Mesenchymal stem cell (in vitro differentiated cells and primary cell): ENCODE data around the gene FUOM.
"Not testable (repeated sequence)": the region's sequence is repeated elsewhere in the genome, so short reads cannot be mapped to it uniquely, and the experiment has no call there.

ENCODE experiments used
- DNase-seq: peaks from one replicate; pipeline ENCODE4 v3.0.0-alpha.2; 2013
- H2AFZ ChIP-seq: one replicate; pipeline ENCODE4 v1.6.1; 2013; ENCODE audit warnings: low read depth, mild to moderate bottlenecking, control low read depth, inconsistent platforms, low read length, moderate library complexity
- H2AK5ac ChIP-seq: 2 replicates; pipeline ENCODE4 v1.6.1; 2013; ENCODE audit warnings: low read length, moderate library complexity, mild to moderate bottlenecking, inconsistent platforms; ENCODE audit not compliant: severe bottlenecking
- H2BK120ac ChIP-seq: one replicate; pipeline ENCODE4 v1.6.1; 2013; ENCODE audit warnings: low read depth, mild to moderate bottlenecking, inconsistent platforms, low read length, moderate library complexity
- H2BK12ac ChIP-seq, 2 experiments: one replicate each; pipeline ENCODE4 v1.6.1; 2013; ENCODE audit warnings: inconsistent platforms in 2 of 2, low read length in 2 of 2, mild to moderate bottlenecking in 2 of 2, moderate library complexity in 2 of 2, control low read depth in 1 of 2
- H2BK15ac ChIP-seq: one replicate; pipeline ENCODE4 v1.6.1; 2013; ENCODE audit warnings: mild to moderate bottlenecking, low read depth, inconsistent platforms; ENCODE audit not compliant: poor library complexity, severe bottlenecking
- H2BK5ac ChIP-seq: 2 replicates; pipeline ENCODE4 v1.6.1; 2013; ENCODE audit warnings: low read depth, mild to moderate bottlenecking, low read length, control low read depth, inconsistent platforms; ENCODE audit not compliant: poor library complexity, severe bottlenecking
- H3K14ac ChIP-seq, 2 experiments: one replicate each; pipeline ENCODE4 v1.6.1; 2013; ENCODE audit warnings: inconsistent platforms in 2 of 2, low read length in 2 of 2, control low read depth in 1 of 2, mild to moderate bottlenecking in 1 of 2, moderate library complexity in 1 of 2
- H3K18ac ChIP-seq, 2 experiments: one replicate each; pipeline ENCODE4 v1.6.1; 2013; ENCODE audit warnings: inconsistent platforms in 2 of 2, low read length in 2 of 2, control low read depth in 1 of 2, low read depth in 1 of 2, mild to moderate bottlenecking in 1 of 2
- H3K23ac ChIP-seq, 2 experiments: one replicate each; pipeline ENCODE4 v1.6.1; 2013; ENCODE audit warnings: inconsistent platforms in 2 of 2, low read length in 2 of 2, mild to moderate bottlenecking in 2 of 2, moderate library complexity in 2 of 2, control low read depth in 1 of 2
- H3K27ac ChIP-seq: 2 replicates; pipeline ENCODE4 v1.5.1; 2013; ENCODE audit warnings: mild to moderate bottlenecking, moderate library complexity, low read length, control low read depth, inconsistent platforms; ENCODE audit not compliant: poor library complexity, severe bottlenecking
- H3K27me3 ChIP-seq, 2 experiments: 2 replicates each; pipeline versions ENCODE4 v1.6.1 to v1.7.0; 2013; ENCODE audit warnings: low read length in 2 of 2, mild to moderate bottlenecking in 2 of 2, moderate library complexity in 2 of 2, control low read depth in 1 of 2, inconsistent platforms in 1 of 2; ENCODE audit not compliant: control insufficient read depth in 1 of 2, insufficient read depth in 1 of 2
- H3K36me3 ChIP-seq, 2 experiments: 2 replicates each; pipeline versions ENCODE4 v1.6.1 to v1.7.0; 2013; ENCODE audit warnings: low read length in 2 of 2, control low read depth in 1 of 2, inconsistent platforms in 1 of 2, low read depth in 1 of 2, mild to moderate bottlenecking in 1 of 2; ENCODE audit not compliant: insufficient read depth in 2 of 2, control insufficient read depth in 1 of 2
- H3K4ac ChIP-seq, 2 experiments: one replicate each; pipeline ENCODE4 v1.6.1; 2013; ENCODE audit warnings: inconsistent platforms in 2 of 2, low read length in 2 of 2, mild to moderate bottlenecking in 2 of 2, moderate library complexity in 2 of 2, control low read depth in 1 of 2, low read depth in 1 of 2
- H3K4me1 ChIP-seq: 2 replicates; pipeline ENCODE4 v1.6.1; 2013; ENCODE audit warnings: low read depth, low read length, control low read depth; ENCODE audit not compliant: control insufficient read depth, insufficient read depth
- H3K4me2 ChIP-seq: 2 replicates; pipeline ENCODE4 v1.6.1; 2013; ENCODE audit warnings: low read length, mild to moderate bottlenecking, inconsistent platforms; ENCODE audit not compliant: poor library complexity, severe bottlenecking
- H3K4me3 ChIP-seq, 2 experiments: 2 replicates each; pipeline versions ENCODE4 v1.5.1 to v1.7.0; 2013; ENCODE audit warnings: low read length in 2 of 2, mild to moderate bottlenecking in 2 of 2, control low read depth in 1 of 2, low read depth in 1 of 2; ENCODE audit not compliant: insufficient read depth in 1 of 2
- H3K79me1 ChIP-seq: replicated peaks from 2 replicates; pipeline ENCODE4 v1.6.1; 2013; ENCODE audit warnings: mild to moderate bottlenecking, control low read depth, low read length, inconsistent platforms; ENCODE audit not compliant: poor library complexity, severe bottlenecking
- H3K9ac ChIP-seq: 2 replicates; pipeline ENCODE4 v1.7.0; 2013; ENCODE audit warnings: mild to moderate bottlenecking, low read length, moderate library complexity
- H3K9me3 ChIP-seq: 2 replicates; pipeline ENCODE4 v1.7.0; 2013; ENCODE audit warnings: mild to moderate bottlenecking, low read length; ENCODE audit not compliant: control insufficient read depth
- H4K8ac ChIP-seq: one replicate; pipeline ENCODE4 v1.6.1; 2013; ENCODE audit warnings: inconsistent platforms, mild to moderate bottlenecking, low read length, moderate library complexity
- H4K91ac ChIP-seq: one replicate; pipeline ENCODE4 v1.6.1; 2013; ENCODE audit warnings: mild to moderate bottlenecking, low read length, inconsistent platforms
- WGBS: methylation state at CpG from one replicate; pipeline ENCODE4 v1.1.7; 2013; ENCODE audit warnings: mixed read lengths; 5-methylcytosine and 5-hydroxymethylcytosine counted together

Gene FUOM

DNA sequence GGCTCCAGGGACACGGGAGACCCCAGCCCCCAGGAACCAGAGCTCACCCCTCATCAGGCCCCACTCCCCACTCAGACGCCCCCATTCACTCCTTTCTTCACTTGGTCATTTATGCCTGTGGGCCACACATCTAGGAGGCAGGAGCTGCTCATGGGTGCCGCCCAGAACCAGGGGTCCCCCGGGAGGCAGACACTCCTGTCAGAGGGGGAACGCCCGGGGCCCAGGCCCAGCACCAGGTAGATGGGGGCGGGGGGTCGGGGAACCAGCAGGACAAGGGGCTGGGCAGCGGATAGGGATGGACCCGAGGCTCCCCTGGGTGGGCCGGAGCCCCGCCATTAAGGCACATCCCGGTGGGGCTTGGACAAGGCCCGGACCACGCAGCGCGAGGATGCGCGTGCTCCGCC is 33.0 kb downstream of the FUOM start:
- Histone ChIP-seq H2BK5ac (no peak overlapping the region), H2AK5ac (peak overlapping the region; percentile 15), H3K4me2 (peak overlapping the region; percentile 79), H2BK120ac (no peak overlapping the region), H3K36me3 (peaks cover 0 to 4% of the 10 kb centered on the region in 2 experiments), H2AFZ (no peak overlapping the region), H4K8ac (peak overlapping the region; percentile 95), H4K91ac (no peak overlapping the region), H3K4me1 (peaks cover 46% of the 10 kb centered on the region), H3K18ac (peak overlapping the region in 1 of 2 experiments; percentile 62), H3K27ac (no peak overlapping the region), H3K4ac (no peak overlapping the region), H3K23ac (no peak overlapping the region), H2BK15ac (peak overlapping the region; percentile 69), H3K14ac (no peak overlapping the region), H3K9ac (no peak overlapping the region), H3K9me3 (no peaks in the 10 kb centered on the region), H3K27me3 (peaks cover 0 to 64% of the 10 kb centered on the region in 2 experiments), H2BK12ac (no peak overlapping the region), H3K4me3 (peak overlapping the region in 1 of 2 experiments; percentile 76), H3K79me1 (no peaks in the 10 kb centered on the region)
- whole genome bisulfite sequencing: 57% methylated on average over 20 of the region's 20 CpGs
- no peak for DNase-seq

DNA sequence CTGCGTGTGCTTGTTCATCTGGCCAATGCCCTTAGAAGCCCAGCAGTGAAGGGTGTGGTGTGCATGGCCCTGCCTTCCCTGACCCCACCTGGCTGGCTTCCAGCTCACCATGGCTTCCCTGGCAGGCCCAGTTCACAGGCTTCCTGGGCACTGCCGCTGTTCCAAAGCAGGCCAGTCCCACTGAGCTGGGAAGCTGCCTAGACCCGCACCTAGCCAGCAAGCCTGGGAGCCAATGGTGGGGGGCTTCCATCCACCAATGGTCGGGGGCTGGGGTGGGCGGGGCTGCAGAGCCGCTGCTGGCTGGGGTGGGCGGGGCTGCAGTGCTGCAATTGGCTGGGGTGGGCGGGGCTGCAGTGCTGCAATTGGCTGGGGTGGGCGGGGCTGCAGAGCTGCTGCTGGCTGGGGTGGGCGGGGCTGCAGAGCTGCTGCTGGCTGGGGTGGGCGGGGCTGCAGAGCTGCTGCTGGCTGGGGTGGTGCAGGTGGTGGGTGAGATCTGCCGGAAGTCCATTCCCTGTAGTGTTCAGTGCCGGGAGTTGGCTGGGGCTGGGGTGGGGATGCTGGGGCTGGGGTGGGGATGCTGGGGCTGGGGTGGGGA is 33.5 kb downstream of the FUOM start:
- Histone ChIP-seq H3K9me3 (no peaks in the 10 kb centered on the region), H3K4me3 (no peak overlapping the region), H2BK5ac (no peak overlapping the region), H4K91ac (no peak overlapping the region), H2AFZ (peak overlapping the region; percentile 72), H3K14ac (no peak overlapping the region), H3K4me2 (peak overlapping the region; percentile 41), H3K27me3 (peaks cover 0 to 65% of the 10 kb centered on the region in 2 experiments), H3K18ac (no peak overlapping the region), H2BK12ac (peak overlapping the region in 1 of 2 experiments; percentile 81), H3K4ac (no peak overlapping the region), H2BK15ac (no peak overlapping the region), H2BK120ac (no peak overlapping the region), H3K79me1 (no peaks in the 10 kb centered on the region), H3K9ac (no peak overlapping the region), H4K8ac (peak overlapping the region; percentile 67), H3K36me3 (peaks cover 0 to 4% of the 10 kb centered on the region in 2 experiments), H2AK5ac (no peak overlapping the region), H3K4me1 (peaks cover 45% of the 10 kb centered on the region), H3K23ac (no peak overlapping the region), H3K27ac (no peak overlapping the region)
- DNase-seq: peak; percentile 43
- 18% methylated on average over 9 of the region's 13 CpGs for WGBS

DNA sequence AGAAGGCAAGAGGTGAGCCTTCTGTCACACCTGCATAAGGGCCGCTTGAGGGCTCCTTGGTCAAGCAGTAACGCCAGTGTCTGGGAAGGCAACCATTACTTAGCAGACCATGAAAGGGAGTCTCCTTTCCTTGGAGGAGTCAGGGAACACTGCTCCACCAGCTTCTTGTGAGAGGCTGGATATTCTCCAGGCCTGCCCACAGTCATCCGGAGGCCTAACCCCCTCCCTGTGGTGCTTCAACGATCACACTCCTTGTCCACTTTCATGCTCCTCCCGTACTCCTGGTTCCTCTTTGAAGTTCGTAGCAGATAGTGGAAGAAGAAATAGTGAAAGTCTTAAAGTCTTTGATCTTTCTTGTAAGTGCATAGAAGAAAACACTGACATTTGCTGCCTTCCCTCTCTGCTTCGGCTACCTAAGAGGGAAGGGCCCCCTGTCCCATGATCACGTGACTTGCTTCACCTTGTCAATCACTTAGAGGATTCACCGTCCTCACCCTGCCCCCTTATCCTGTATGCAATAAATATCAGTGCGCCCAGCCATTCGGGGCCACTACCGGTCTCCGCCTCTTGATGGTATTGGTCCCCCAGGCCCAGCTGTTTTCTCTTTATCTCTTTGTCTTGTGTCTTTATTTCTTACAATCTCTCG is 35.6 kb downstream of the FUOM start:
- not testable (repeated sequence) for H3K36me3 ChIP-seq

DNA sequence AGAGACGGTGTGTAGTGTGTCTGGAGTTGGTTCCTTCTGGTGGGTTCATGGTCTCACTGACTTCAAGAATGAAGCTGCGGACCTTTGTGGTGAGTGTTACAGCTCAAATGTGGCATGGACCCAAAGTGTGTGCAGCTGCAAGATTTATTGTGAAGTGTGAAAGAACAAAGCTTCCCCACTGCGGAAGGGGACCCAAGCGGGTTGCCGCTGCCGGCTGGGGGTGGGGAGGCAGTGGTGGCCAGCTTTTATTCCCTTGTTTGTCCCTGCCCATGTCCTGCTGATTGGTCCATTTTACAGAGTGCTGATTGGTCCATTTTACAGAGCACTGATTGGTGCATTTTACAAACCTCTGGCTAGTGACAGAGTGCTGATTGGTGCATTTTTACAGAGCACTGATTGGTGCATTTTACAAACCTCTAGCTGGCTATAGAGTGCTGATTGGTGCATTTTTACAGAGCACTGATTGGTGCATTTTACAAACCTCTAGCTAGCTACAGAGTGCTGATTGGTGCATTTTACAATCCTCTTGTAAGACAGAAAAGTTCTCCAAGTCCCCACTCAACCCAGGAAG is 36.9 kb downstream of the FUOM start:
- H3K27ac ChIP-seq, DNase-seq, H3K14ac ChIP-seq, H4K91ac ChIP-seq, H3K79me1 ChIP-seq, H3K4me3 ChIP-seq, H2BK15ac ChIP-seq, H4K8ac ChIP-seq, H3K9me3 ChIP-seq, H2BK12ac ChIP-seq, H2AK5ac ChIP-seq, H3K23ac ChIP-seq, H2BK5ac ChIP-seq, H2BK120ac ChIP-seq, H2AFZ ChIP-seq, H3K18ac ChIP-seq, H3K36me3 ChIP-seq, H3K9ac ChIP-seq, H3K4ac ChIP-seq, H3K4me2 ChIP-seq: not testable (repeated sequence)
- Histone ChIP-seq H3K27me3 (peaks cover 0 to 38% of the 10 kb centered on the region in 2 experiments), H3K4me1 (peaks cover 21% of the 10 kb centered on the region)
- WGBS: 93% methylated on average over 6 of the region's 6 CpGs

More for the DNA sequence above, 35.6 kb downstream of the FUOM start:
- H4K8ac ChIP-seq, H2AFZ ChIP-seq, H3K14ac ChIP-seq, H3K9ac ChIP-seq, H3K4ac ChIP-seq, H2BK5ac ChIP-seq, H3K9me3 ChIP-seq, H3K18ac ChIP-seq, H3K79me1 ChIP-seq, H3K4me3 ChIP-seq, H2BK15ac ChIP-seq, H3K27ac ChIP-seq, H3K23ac ChIP-seq, H2BK12ac ChIP-seq, H2AK5ac ChIP-seq, H2BK120ac ChIP-seq, H3K4me2 ChIP-seq, DNase-seq, H4K91ac ChIP-seq: not testable (repeated sequence)
- WGBS: 89% methylated on average over 8 of the region's 14 CpGs
- peaks cover 0 to 50% of the 10 kb centered on the region in 2 experiments for H3K27me3 ChIP-seq
- H3K4me1 ChIP-seq: peaks cover 31% of the 10 kb centered on the region
